A673 (cell line): ENCODE measurements around the gene ADGRD1. TPM values are rescaled to one million over a fixed set of nuclear protein-coding genes. Genes with fewer than 3 reads are reported as not detected.

ENCODE experiments used
- BruUV-seq: library from RNA; stranded (reverse); fragments of 400-500 nt; replicated peaks from 2 replicates; lab custom pipeline; 2021; lab: Mats Ljungman, UMichigan
- CTCF ChIA-PET: fragments of 300-600 bp; sonication (Branson Sonifier 250); formaldehyde crosslinking; loops from one replicate; lab custom pipeline; 2022; ENCODE audit warnings: antibody characterized with exemption; lab: Charles Lee
- POLR2A ChIA-PET: fragments of 300-600 bp; sonication (Branson Sonifier 250); formaldehyde crosslinking; loops from one replicate; lab custom pipeline; 2022; ENCODE audit warnings: antibody characterized with exemption; ENCODE audit not compliant: low non-redundant PET; lab: Charles Lee
- DNase-seq: peaks from one replicate; pipeline ENCODE4 v3.0.0-alpha.2; 2015; ENCODE audit warnings: low spot score
- H3K27ac ChIP-seq: fragments of 200-600 bp; sonication (generic); 2 replicates; pipeline ENCODE4 v1.5.1; 2016; ENCODE audit warnings: mixed run types, low read depth, mild to moderate bottlenecking, mixed read lengths, antibody characterized with exemption, low read length; ENCODE audit not compliant: poor library complexity, severe bottlenecking
- H3K27me3 ChIP-seq: fragments of 200-600 bp; sonication (generic); replicated peaks from 2 replicates; pipeline ENCODE4 v1.6.1; 2017; ENCODE audit warnings: mixed run types, low read depth, mild to moderate bottlenecking, mixed read lengths, antibody characterized with exemption, low read length; ENCODE audit not compliant: insufficient read depth, poor library complexity
- H3K36me3 ChIP-seq: fragments of 200-600 bp; sonication (generic); 2 replicates; pipeline ENCODE4 v1.6.1; 2016; ENCODE audit warnings: mixed run types, mild to moderate bottlenecking, mixed read lengths, antibody characterized with exemption, low read length; ENCODE audit not compliant: insufficient read depth, poor library complexity, severe bottlenecking
- H3K4me1 ChIP-seq: fragments of 200-600 bp; sonication (generic); 2 replicates; pipeline ENCODE4 v1.6.1; 2017; ENCODE audit warnings: mixed run types, mild to moderate bottlenecking, mixed read lengths, antibody characterized with exemption, low read length; ENCODE audit not compliant: insufficient read depth, poor library complexity, severe bottlenecking
- H3K4me3 ChIP-seq: fragments of 200-600 bp; sonication (generic); 2 replicates; pipeline ENCODE4 v1.5.1; 2016; ENCODE audit warnings: low read depth, mixed run types, mild to moderate bottlenecking, mixed read lengths, low read length; ENCODE audit not compliant: poor library complexity, severe bottlenecking
- H3K9me3 ChIP-seq: fragments of 200-600 bp; sonication (generic); 2 replicates; pipeline ENCODE4 v1.6.1; 2016; ENCODE audit warnings: mixed run types, low read depth, mild to moderate bottlenecking, mixed read lengths, antibody characterized with exemption, low read length; ENCODE audit not compliant: poor library complexity, severe bottlenecking
- EZH2 ChIP-seq: fragments of 200-600 bp; sonication (generic); IDR thresholded peaks from 2 replicates; pipeline ENCODE4 v1.6.1; 2017; ENCODE audit warnings: borderline replicate concordance, low read depth, mild to moderate bottlenecking, mixed read lengths, antibody characterized with exemption, low read length; ENCODE audit not compliant: poor library complexity, severe bottlenecking
- intact Hi-C: fragments of 100-400 bp; cut with micrococcal nuclease; formaldehyde crosslinking; loops from one replicate; pipeline ENCODE4 v1.10.0; 2022; ENCODE audit not compliant: unreplicated experiment
- total RNA-seq: library from RNA; stranded (reverse); gene quantifications from 2 replicates; pipeline ENCODE4 v1.2.3, GENCODE V29; 2021
- TF ChIP-seq, protein P1 (sequence below): fragments of 300-800, 200-600 bp; sonication (generic); conservative IDR thresholded peaks from 2 replicates; pipeline ENCODE4 v1.5.1; 2017; ENCODE audit warnings: low read depth, mild to moderate bottlenecking, antibody characterized with exemption, low read length, moderate library complexity, mixed read lengths

Gene ADGRD1
- total RNA-seq, 1 experiment from 2014 or later, result not detected

DNA sequence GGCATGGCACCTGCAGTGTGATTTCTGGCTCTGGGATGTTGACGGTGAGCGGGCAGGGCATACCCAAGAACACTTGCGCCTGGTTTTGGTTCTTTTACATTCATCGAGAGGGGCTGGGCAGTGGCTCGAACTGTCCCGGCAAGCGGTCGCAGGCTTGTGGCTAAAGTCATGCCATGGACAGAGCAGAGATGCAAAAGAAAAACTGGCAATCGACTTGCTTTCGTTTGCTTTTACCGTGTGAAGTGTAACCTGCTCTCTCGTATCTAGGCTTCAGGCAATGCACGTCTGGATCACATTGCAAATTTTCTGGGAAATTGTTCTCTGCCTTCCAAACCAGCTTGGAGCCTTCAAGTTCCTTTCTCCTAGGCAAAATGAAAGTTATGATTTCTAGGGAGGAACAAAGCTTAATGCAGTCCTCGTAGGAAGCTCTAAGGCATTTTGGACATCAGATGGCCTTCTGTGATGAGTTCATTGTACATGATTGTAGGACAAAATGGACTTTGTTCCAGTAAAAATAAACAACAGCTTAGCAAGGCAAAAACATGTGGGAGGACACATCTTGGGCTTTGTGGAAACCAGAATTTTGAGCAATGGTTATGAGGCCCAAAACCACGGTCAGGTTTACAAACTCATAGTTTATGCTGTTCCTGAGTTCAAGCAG lies 18.3 kb downstream of the ADGRD1 start:
- no peak overlapping the region for H3K4me3 ChIP-seq
- H3K36me3 ChIP-seq, result no peaks in the 10 kb centered on the region
- BruUV-seq, result no TSS peak
- ChIA-PET CTCF (interaction anchor here (0.7 kb wide), 1 partner anchor 160 kb away, joined by 3 read pairs; no protein-coding TSS in a partner anchor), POLR2A (no interaction called here)
- no peak overlapping the region for H3K27ac ChIP-seq
- intact Hi-C loops, result no loop called here
- no peak for DNase-seq
- no peaks in the 10 kb centered on the region for H3K4me1 ChIP-seq
- no peaks in the 10 kb centered on the region for H3K9me3 ChIP-seq
- H3K27me3 ChIP-seq, result no peaks in the 10 kb centered on the region
- TF ChIP-seq, protein P1, sequence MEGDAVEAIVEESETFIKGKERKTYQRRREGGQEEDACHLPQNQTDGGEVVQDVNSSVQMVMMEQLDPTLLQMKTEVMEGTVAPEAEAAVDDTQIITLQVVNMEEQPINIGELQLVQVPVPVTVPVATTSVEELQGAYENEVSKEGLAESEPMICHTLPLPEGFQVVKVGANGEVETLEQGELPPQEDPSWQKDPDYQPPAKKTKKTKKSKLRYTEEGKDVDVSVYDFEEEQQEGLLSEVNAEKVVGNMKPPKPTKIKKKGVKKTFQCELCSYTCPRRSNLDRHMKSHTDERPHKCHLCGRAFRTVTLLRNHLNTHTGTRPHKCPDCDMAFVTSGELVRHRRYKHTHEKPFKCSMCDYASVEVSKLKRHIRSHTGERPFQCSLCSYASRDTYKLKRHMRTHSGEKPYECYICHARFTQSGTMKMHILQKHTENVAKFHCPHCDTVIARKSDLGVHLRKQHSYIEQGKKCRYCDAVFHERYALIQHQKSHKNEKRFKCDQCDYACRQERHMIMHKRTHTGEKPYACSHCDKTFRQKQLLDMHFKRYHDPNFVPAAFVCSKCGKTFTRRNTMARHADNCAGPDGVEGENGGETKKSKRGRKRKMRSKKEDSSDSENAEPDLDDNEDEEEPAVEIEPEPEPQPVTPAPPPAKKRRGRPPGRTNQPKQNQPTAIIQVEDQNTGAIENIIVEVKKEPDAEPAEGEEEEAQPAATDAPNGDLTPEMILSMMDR, result no peak
- no peak for TF ChIP-seq EZH2

- no peaks in the 10 kb centered on the region for H3K4me1 ChIP-seq
- BruUV-seq, result no TSS peak
- no peaks in the 10 kb centered on the region for H3K9me3 ChIP-seq
- no peaks in the 10 kb centered on the region for H3K36me3 ChIP-seq
- DNase-seq, result no peak
- no peak overlapping the region for H3K4me3 ChIP-seq
- H3K27ac ChIP-seq, result no peak overlapping the region
- H3K27me3 ChIP-seq, result no peaks in the 10 kb centered on the region
- POLR2A ChIA-PET, result no interaction called here
- CTCF ChIA-PET, result no interaction called here
- TF ChIP-seq, protein P1, result no peak
- TF ChIP-seq EZH2, result no peak
- intact Hi-C loops, result no loop called here
These were observed 18.9 kb downstream of the ADGRD1 start for GRCh38 chr12:130972586-130972950.

- ChIA-PET CTCF (no interaction called here), POLR2A (no interaction called here)
- H3K36me3 ChIP-seq, result no peaks in the 10 kb centered on the region
- H3K9me3 ChIP-seq, result no peaks in the 10 kb centered on the region
- no peak for DNase-seq
- no peak for TF ChIP-seq EZH2
- TF ChIP-seq, protein P1, result no peak
- H3K27ac ChIP-seq, result no peak overlapping the region
- H3K4me3 ChIP-seq, result no peak overlapping the region
- BruUV-seq, result no TSS peak
- no peaks in the 10 kb centered on the region for H3K4me1 ChIP-seq
- intact Hi-C loops, result no loop called here
- no peaks in the 10 kb centered on the region for H3K27me3 ChIP-seq
These were observed 19.4 kb downstream of the ADGRD1 start for GRCh38 chr12:130973109-130973508.
